Ishikawa (cell line): ENCODE results near the gene SLIT2.

ENCODE experiments used
- CEBPB ChIP-seq: IDR thresholded peaks from 2 replicates; pipeline ENCODE4 v1.6.1; 2012
- EP300 ChIP-seq: IDR thresholded peaks from 2 replicates; pipeline ENCODE4 v1.6.1; 2012; ENCODE audit warnings: borderline replicate concordance
- FOXM1 ChIP-seq: IDR thresholded peaks from 2 replicates; pipeline ENCODE4 v1.6.1; 2012; ENCODE audit warnings: low read depth, borderline replicate concordance
- NFIC ChIP-seq: IDR thresholded peaks from 2 replicates; pipeline ENCODE4 v1.6.1; 2012
- RAD21 ChIP-seq: IDR thresholded peaks from 2 replicates; pipeline ENCODE4 v1.6.1; 2012; ENCODE audit warnings: low read depth
- TAF1 ChIP-seq: IDR thresholded peaks from 2 replicates; pipeline ENCODE4 v1.6.1; 2012; ENCODE audit warnings: low read depth, mild to moderate bottlenecking
- TCF12 ChIP-seq: IDR thresholded peaks from 2 replicates; pipeline ENCODE4 v1.6.1; 2012; ENCODE audit warnings: low read depth
- TF ChIP-seq, protein P1 (sequence below): IDR thresholded peaks from 2 replicates; pipeline ENCODE4 v1.6.1; 2012
- TF ChIP-seq, protein P2 (sequence below): IDR thresholded peaks from 2 replicates; pipeline ENCODE4 v1.6.1; 2012; ENCODE audit warnings: low read depth, mild to moderate bottlenecking

DNA sequence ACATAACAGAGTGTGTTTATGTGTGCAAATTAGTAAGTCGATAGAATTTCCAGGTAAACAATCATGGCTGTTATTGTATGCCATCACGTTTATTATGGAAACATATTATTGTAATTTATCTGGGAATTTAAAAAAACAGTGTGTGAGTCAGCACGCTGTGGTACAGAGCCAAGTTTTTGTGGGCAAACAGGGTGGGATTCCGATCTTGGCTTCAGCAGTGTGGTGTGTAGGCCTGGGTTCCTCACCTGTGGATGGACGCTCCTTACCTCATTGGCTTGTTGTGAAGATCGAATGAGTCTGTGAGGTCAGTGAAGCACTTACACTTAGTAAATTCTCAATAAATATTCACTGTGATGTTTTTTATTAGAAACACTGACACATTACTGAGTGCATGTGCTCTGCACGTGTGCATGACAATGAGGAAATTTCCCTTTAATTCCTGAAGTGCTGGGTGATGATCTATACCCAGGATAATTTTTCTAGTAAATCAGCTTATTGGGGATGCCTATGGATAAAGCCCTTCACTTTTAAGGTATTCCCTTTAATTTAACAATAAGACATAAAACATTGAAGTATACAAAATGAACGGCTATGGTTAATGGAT lies 36.4 kb downstream of the SLIT2 start:
- no peak for TF ChIP-seq EP300
- no peak for TF ChIP-seq TAF1
- TF ChIP-seq NFIC: no peak
- TF ChIP-seq, protein P1, sequence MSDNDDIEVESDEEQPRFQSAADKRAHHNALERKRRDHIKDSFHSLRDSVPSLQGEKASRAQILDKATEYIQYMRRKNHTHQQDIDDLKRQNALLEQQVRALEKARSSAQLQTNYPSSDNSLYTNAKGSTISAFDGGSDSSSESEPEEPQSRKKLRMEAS: no peak
- TF ChIP-seq TCF12: no peak
- TF ChIP-seq, protein P2, sequence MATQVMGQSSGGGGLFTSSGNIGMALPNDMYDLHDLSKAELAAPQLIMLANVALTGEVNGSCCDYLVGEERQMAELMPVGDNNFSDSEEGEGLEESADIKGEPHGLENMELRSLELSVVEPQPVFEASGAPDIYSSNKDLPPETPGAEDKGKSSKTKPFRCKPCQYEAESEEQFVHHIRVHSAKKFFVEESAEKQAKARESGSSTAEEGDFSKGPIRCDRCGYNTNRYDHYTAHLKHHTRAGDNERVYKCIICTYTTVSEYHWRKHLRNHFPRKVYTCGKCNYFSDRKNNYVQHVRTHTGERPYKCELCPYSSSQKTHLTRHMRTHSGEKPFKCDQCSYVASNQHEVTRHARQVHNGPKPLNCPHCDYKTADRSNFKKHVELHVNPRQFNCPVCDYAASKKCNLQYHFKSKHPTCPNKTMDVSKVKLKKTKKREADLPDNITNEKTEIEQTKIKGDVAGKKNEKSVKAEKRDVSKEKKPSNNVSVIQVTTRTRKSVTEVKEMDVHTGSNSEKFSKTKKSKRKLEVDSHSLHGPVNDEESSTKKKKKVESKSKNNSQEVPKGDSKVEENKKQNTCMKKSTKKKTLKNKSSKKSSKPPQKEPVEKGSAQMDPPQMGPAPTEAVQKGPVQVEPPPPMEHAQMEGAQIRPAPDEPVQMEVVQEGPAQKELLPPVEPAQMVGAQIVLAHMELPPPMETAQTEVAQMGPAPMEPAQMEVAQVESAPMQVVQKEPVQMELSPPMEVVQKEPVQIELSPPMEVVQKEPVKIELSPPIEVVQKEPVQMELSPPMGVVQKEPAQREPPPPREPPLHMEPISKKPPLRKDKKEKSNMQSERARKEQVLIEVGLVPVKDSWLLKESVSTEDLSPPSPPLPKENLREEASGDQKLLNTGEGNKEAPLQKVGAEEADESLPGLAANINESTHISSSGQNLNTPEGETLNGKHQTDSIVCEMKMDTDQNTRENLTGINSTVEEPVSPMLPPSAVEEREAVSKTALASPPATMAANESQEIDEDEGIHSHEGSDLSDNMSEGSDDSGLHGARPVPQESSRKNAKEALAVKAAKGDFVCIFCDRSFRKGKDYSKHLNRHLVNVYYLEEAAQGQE: no peak
- TF ChIP-seq CEBPB: no peak
- no peak for TF ChIP-seq FOXM1
- TF ChIP-seq RAD21: no peak
